Nephron (organoid): Measurements from ENCODE around the gene AP1S1.

Experiments
- H3K27ac Mint-ChIP-seq, 3 experiments: 2 replicates each; pipeline ENCODE4 v1.8.0; 2020; ENCODE audit warnings: mixed read lengths in 3 of 3, mild to moderate bottlenecking in 2 of 3, moderate library complexity in 1 of 3
- H3K27me3 Mint-ChIP-seq: 2 replicates; pipeline ENCODE4 v1.8.0; 2021; ENCODE audit warnings: low read depth, mild to moderate bottlenecking, moderate library complexity, mixed read lengths
- H3K36me3 Mint-ChIP-seq: 2 replicates; pipeline ENCODE4 v1.8.0; 2020; ENCODE audit warnings: low read depth, mixed read lengths
- H3K4me1 Mint-ChIP-seq: 2 replicates; pipeline ENCODE4 v1.8.0; 2020; ENCODE audit warnings: mixed read lengths
- H3K4me3 Mint-ChIP-seq, 3 experiments: 2 replicates each; pipeline ENCODE4 v1.8.0; 2020; ENCODE audit warnings: mild to moderate bottlenecking in 3 of 3, mixed read lengths in 3 of 3, moderate library complexity in 2 of 3
- H3K9me3 Mint-ChIP-seq: 2 replicates; pipeline ENCODE4 v1.8.0; 2020; ENCODE audit warnings: mixed read lengths
- CTCF ChIP-seq, 3 experiments: fragments of 200-600 bp; sonication (generic); IDR thresholded peaks; one replicate each; pipeline ENCODE4 v1.5.0; 2021; ENCODE audit warnings: antibody characterized with exemption in 3 of 3; ENCODE audit not compliant: unreplicated experiment in 3 of 3

Gene AP1S1

GRCh38 chr7:101121991-101122932 lies 32.0 kb upstream of the AP1S1 start:
- peaks cover 6% of the 10 kb centered on the region for H3K27me3 Mint-ChIP-seq

GRCh38 chr7:101122933-101123702 lies 31.2 kb upstream of the AP1S1 start:
- H3K4me1 Mint-ChIP-seq = peaks cover 54% of the 10 kb centered on the region
- TF ChIP-seq CTCF (IDR thresholded peaks at IDR 0.05; ENCODE audit: unreplicated experiment in 3 of 3) = no peak
- peak overlapping the region; percentile 61 to 99 (median 97) for H3K27ac Mint-ChIP-seq
- H3K27me3 Mint-ChIP-seq = peaks cover 12% of the 10 kb centered on the region
- no peaks in the 10 kb centered on the region for H3K9me3 Mint-ChIP-seq
- peak overlapping the region in 2 of 3 experiments; percentile 39 to 52 for H3K4me3 Mint-ChIP-seq
- no peaks in the 10 kb centered on the region for H3K36me3 Mint-ChIP-seq

More at GRCh38 chr7:101121991-101122932, 32.0 kb upstream of the AP1S1 start:
- peak overlapping the region; percentile 97 to 99 (median 98) for H3K27ac Mint-ChIP-seq
- H3K36me3 Mint-ChIP-seq = no peaks in the 10 kb centered on the region
- no peaks in the 10 kb centered on the region for H3K9me3 Mint-ChIP-seq
- TF ChIP-seq CTCF (IDR thresholded peaks at IDR 0.05; ENCODE audit: unreplicated experiment in 3 of 3) = no peak
- peak overlapping the region; percentile 65 to 77 (median 75) for H3K4me3 Mint-ChIP-seq
- H3K4me1 Mint-ChIP-seq = peaks cover 52% of the 10 kb centered on the region

GRCh38 chr7:101123703-101124068 lies 30.6 kb upstream of the AP1S1 start:
- Mint-ChIP-seq H3K4me1 (peaks cover 54% of the 10 kb centered on the region), H3K4me3 (no peak overlapping the region), H3K9me3 (no peaks in the 10 kb centered on the region), H3K27ac (peak overlapping the region in 2 of 3 experiments; percentile 97 to 99), H3K27me3 (peaks cover 15% of the 10 kb centered on the region), H3K36me3 (no peaks in the 10 kb centered on the region)
- no peak for TF ChIP-seq CTCF (IDR thresholded peaks at IDR 0.05; ENCODE audit: unreplicated experiment in 3 of 3)

- no peaks in the 10 kb centered on the region for H3K36me3 Mint-ChIP-seq
- H3K4me3 Mint-ChIP-seq = peak overlapping the region in 1 of 3 experiments; percentile 53
- peaks cover 15% of the 10 kb centered on the region for H3K27me3 Mint-ChIP-seq
- H3K4me1 Mint-ChIP-seq = peaks cover 52% of the 10 kb centered on the region
- no peaks in the 10 kb centered on the region for H3K9me3 Mint-ChIP-seq
- H3K27ac Mint-ChIP-seq = peak overlapping the region; percentile 29 to 90 (median 87)
- no peak for TF ChIP-seq CTCF (IDR thresholded peaks at IDR 0.05; ENCODE audit: unreplicated experiment in 3 of 3)
These were observed 29.8 kb upstream of the AP1S1 start for GRCh38 chr7:101124376-101125056.

GRCh38 chr7:101125989-101126650 lies 28.2 kb upstream of the AP1S1 start:
- H3K9me3 Mint-ChIP-seq = no peaks in the 10 kb centered on the region
- H3K4me3 Mint-ChIP-seq = peak overlapping the region in 2 of 3 experiments; percentile 8 to 80
- no peaks in the 10 kb centered on the region for H3K36me3 Mint-ChIP-seq
- peaks cover 44% of the 10 kb centered on the region for H3K4me1 Mint-ChIP-seq
- H3K27me3 Mint-ChIP-seq = peaks cover 20% of the 10 kb centered on the region
- TF ChIP-seq CTCF (IDR thresholded peaks at IDR 0.05; ENCODE audit: unreplicated experiment in 3 of 3) = no peak
- H3K27ac Mint-ChIP-seq = peak overlapping the region; percentile 49 to 90 (median 90)
